ENCODE data around the gene SC5D. TPM values are rescaled to one million over a fixed set of nuclear protein-coding genes. Genes with fewer than 3 reads are reported as not detected.
A peak's percentile ranks its signal among the peaks of the same experiment; 100 is the strongest.

Gene SC5D
- total and polyA plus RNA-seq, 12 donors: 18.3 to 317 (median 42.6) TPM

DNA sequence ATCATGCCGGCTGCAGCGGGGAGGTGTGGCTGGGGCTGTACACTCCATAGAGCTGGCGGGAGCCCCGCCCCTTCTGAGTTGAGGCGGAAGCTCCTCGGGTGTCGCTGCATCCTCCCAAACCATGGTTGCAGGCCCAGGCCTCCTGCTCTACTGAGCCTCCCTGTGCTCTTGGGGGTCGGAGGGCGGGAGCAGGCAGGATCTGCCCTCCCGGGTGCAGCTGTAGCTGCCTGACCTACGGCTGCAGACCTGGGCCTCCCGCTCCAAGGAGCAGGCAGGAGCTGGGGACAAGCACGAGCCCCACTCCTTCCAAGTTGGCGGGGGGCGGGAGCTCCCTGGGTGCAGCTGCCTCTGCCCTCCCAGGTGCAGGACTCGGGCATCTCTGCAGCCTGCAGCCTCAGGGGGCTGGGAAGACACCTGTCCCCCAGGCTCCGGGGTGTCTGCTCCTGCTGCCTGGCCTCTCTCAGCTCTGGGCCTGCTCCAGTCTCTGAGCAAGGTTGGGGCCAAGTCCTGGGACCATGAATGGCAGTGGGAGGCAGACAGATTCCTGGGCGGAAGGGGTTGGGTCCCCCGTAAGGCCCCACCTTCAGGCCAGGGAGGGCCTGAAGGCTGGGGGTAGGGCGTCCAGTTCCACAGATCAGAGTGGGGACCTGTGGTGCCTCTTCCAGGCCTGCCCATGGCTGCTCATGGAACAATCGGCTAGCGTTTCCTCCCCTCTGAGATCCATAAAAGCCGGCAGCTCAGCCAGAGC is 46.4 kb upstream of the SC5D start:
- WGBS, 4 donors: 86 to 94% (median 88%) methylated on average over 16 to 23 of the region's 23 CpGs
- no peak overlapping the region for H3K4me3 ChIP-seq
- H3K27me3 ChIP-seq: no peaks in the 10 kb centered on the region
- DNase-seq: no peak
- no peaks in the 10 kb centered on the region for H3K9me3 ChIP-seq (replicated peaks in 1 of 3)
- no peaks in the 10 kb centered on the region for H3K4me1 ChIP-seq (replicated peaks in 1 of 2)
- no peak for TF ChIP-seq POLR2A (IDR thresholded peaks at IDR 0.05)
- TF ChIP-seq, protein P1, sequence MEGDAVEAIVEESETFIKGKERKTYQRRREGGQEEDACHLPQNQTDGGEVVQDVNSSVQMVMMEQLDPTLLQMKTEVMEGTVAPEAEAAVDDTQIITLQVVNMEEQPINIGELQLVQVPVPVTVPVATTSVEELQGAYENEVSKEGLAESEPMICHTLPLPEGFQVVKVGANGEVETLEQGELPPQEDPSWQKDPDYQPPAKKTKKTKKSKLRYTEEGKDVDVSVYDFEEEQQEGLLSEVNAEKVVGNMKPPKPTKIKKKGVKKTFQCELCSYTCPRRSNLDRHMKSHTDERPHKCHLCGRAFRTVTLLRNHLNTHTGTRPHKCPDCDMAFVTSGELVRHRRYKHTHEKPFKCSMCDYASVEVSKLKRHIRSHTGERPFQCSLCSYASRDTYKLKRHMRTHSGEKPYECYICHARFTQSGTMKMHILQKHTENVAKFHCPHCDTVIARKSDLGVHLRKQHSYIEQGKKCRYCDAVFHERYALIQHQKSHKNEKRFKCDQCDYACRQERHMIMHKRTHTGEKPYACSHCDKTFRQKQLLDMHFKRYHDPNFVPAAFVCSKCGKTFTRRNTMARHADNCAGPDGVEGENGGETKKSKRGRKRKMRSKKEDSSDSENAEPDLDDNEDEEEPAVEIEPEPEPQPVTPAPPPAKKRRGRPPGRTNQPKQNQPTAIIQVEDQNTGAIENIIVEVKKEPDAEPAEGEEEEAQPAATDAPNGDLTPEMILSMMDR (IDR thresholded peaks at IDR 0.05): no peak
- intact Hi-C loops (cut with DNase I): loop anchor here in 1 of 2 donors (5.0 kb wide), 1 partner anchor 346 kb away; no protein-coding TSS in a partner anchor
- H3K36me3 ChIP-seq (replicated peaks in 1 of 2): no peaks in the 10 kb centered on the region
- no peak overlapping the region for H3K27ac ChIP-seq

DNA sequence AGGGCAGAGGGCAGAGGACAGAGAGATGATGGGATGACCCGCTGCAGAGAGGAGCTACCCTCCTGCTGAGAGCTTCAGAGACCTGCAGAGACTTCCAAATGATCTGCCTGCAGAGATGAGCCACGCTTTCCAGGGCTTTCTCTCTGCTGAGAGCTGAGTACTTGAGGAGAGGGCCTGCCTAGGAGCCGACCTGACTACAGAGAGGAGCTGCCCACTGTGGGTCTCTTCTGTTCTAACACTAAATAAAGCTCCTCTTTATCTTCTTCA is 45.9 kb upstream of the SC5D start:
- WGBS, 4 donors: 81 to 88% (median 88%) methylated on average over 3 of the region's 3 CpGs
- DNase-seq: no peak
- Histone ChIP-seq H3K27me3 (no peaks in the 10 kb centered on the region), H3K27ac (no peak overlapping the region), H3K36me3 (replicated peaks in 1 of 2) (no peaks in the 10 kb centered on the region), H3K9me3 (replicated peaks in 1 of 3) (no peaks in the 10 kb centered on the region), H3K4me3 (no peak overlapping the region), H3K4me1 (replicated peaks in 1 of 2) (no peaks in the 10 kb centered on the region)
- TF ChIP-seq POLR2A (IDR thresholded peaks at IDR 0.05): no peak
- TF ChIP-seq, protein P1 (IDR thresholded peaks at IDR 0.05): no peak
- intact Hi-C loops (cut with DNase I): loop anchor here in 1 of 2 donors (5.0 kb wide), 1 partner anchor 346 kb away; no protein-coding TSS in a partner anchor

DNA sequence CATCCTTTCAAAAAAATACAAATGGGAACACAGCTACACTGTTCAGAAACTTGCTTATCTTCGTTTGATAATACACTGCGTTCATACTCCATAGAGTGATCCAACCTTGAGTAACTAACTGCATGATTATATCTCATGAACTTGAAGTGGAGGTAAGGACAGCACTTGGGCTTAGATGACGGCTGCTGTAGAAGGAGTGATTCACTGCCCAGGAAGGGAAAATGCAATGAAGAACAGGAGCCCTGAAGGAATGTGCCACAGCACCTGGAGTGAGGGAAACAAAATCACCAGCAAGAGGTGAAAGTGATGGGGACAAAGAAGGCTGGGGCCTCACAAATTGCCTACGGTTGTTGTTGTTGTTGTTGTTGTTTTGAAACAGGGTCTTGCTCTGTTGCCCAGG is 44.1 kb upstream of the SC5D start:
- WGBS, 4 donors: 62 to 69% (median 64%) methylated on average over 4 of the region's 4 CpGs
- Histone ChIP-seq H3K4me3 (no peak overlapping the region), H3K4me1 (replicated peaks in 1 of 2) (no peaks in the 10 kb centered on the region), H3K36me3 (replicated peaks in 1 of 2) (no peaks in the 10 kb centered on the region), H3K9me3 (replicated peaks in 1 of 3) (no peaks in the 10 kb centered on the region), H3K27ac (no peak overlapping the region), H3K27me3 (no peaks in the 10 kb centered on the region)
- no peak for DNase-seq
- no peak for TF ChIP-seq POLR2A (IDR thresholded peaks at IDR 0.05)
- TF ChIP-seq, protein P1 (IDR thresholded peaks at IDR 0.05): no peak
- intact Hi-C loops (cut with DNase I): loop anchor here in 1 of 2 donors (5.0 kb wide), 1 partner anchor 344 kb away; no protein-coding TSS in a partner anchor

DNA sequence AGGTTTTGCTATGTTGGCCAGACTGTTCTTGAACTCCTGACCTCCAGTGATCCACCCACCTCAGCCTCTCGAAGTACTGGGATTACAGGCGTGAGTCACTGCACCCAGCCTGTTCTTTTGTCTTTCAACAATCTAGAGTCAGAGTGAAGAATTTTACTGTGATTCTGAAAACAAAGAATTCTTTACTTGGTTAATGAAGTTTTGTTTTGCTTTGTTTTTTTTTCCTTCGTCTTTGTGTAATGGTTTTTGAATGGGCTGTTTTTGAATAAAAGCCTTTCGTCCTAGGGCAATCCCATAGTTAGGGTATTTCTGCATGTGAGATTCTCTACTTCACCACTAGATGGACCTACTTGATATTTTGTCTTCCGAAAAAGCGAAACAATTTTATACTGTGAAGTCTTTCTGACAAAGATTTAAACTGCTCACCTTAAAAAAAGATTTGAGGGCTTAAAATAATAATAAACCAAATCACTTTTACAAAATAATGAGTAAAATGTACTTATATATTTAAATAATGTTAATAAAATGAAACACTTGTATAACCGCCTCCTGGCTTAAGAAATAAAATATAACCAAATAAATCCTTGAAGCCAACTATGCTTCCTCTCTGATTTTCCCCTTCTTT is 43.4 kb upstream of the SC5D start:
- DNase-seq: peak in 1 of 7 donors; percentile 24
- no peaks in the 10 kb centered on the region for H3K36me3 ChIP-seq (replicated peaks in 1 of 2)
- H3K27me3 ChIP-seq: no peaks in the 10 kb centered on the region
- no peak overlapping the region for H3K4me3 ChIP-seq
- TF ChIP-seq POLR2A (IDR thresholded peaks at IDR 0.05): no peak
- TF ChIP-seq, protein P1 (IDR thresholded peaks at IDR 0.05): peak; percentile 61 to 87 (median 74)
- H3K27ac ChIP-seq: no peak overlapping the region
- no peaks in the 10 kb centered on the region for H3K9me3 ChIP-seq (replicated peaks in 1 of 3)
- 22 to 28% (median 26%) methylated on average over 7 of the region's 7 CpGs for WGBS, 4 donors
- H3K4me1 ChIP-seq (replicated peaks in 1 of 2): no peaks in the 10 kb centered on the region
- intact Hi-C loops (cut with DNase I): loop anchor here in 1 of 2 donors (5.0 kb wide), 1 partner anchor 343 kb away; no protein-coding TSS in a partner anchor

Measured in adrenal gland (tissue), 12 donors.